Upper lobe of left lung (tissue), 6 donors: ENCODE data around the gene PAX9. TPM values are rescaled to one million over a fixed set of nuclear protein-coding genes. Genes with fewer than 3 reads are reported as not detected.

Experiments
- ATAC-seq, 2 donors: fragments of 200-7000 bp; cut with Tn5 transposase; one replicate each; pipeline ENCODE4 v1.9.1; 2022; ENCODE audit warnings: mild to moderate bottlenecking in 2 of 2, moderate library complexity in 2 of 2; ENCODE audit not compliant: low FRiP score in 2 of 2
- DNase-seq, 2 donors: peaks; one replicate each; pipeline ENCODE4 v3.0.0-alpha.2; 2019 to 2020
- H3K27ac ChIP-seq, 4 donors: fragments of 200-600 bp; sonication (generic); one replicate each; pipeline ENCODE4 v1.5.1; 2016 to 2019
- H3K27me3 ChIP-seq, 4 donors: fragments of 200-600 bp; sonication (generic); one replicate each; pipeline ENCODE4 v1.5.1; 2017 to 2019
- H3K36me3 ChIP-seq, 4 donors: fragments of 200-600 bp; sonication (generic); one replicate each; pipeline ENCODE4 v1.5.1; 2016 to 2019
- H3K4me1 ChIP-seq, 4 donors: fragments of 200-600 bp; sonication (generic); one replicate each; pipeline ENCODE4 v1.5.1; 2018 to 2019
- H3K4me3 ChIP-seq, 4 donors: fragments of 200-600 bp; sonication (generic); one replicate each; pipeline ENCODE4 v1.5.1; 2017 to 2019; ENCODE audit warnings: mild to moderate bottlenecking in 2 of 4, moderate library complexity in 1 of 4
- H3K9me3 ChIP-seq, 4 donors: fragments of 200-600 bp; sonication (generic); one replicate each; pipeline ENCODE4 v1.5.1; 2018 to 2019
- CTCF ChIP-seq, 6 experiments: fragments of 450-650 bp in 4 of 6; fragments of 200-600 bp in 2 of 6; sonication (generic) in 2 of 6; IDR thresholded peaks; one replicate each; pipeline ENCODE4 v1.5.1; 2016 to 2019; ENCODE audit warnings: antibody characterized with exemption in 6 of 6
- EP300 ChIP-seq, 4 donors: sonication (generic); formaldehyde crosslinking; IDR thresholded peaks; one replicate each; pipeline ENCODE4 v1.5.1; 2017; ENCODE audit warnings: antibody characterized with exemption in 4 of 4, control low read depth in 2 of 4
- POLR2A ChIP-seq, 4 donors: fragments of 450-650 bp; IDR thresholded peaks; one replicate each; pipeline ENCODE4 v1.5.1; 2016 to 2017; ENCODE audit warnings: antibody characterized with exemption in 4 of 4, mild to moderate bottlenecking in 2 of 4
- POLR2AphosphoS5 ChIP-seq, 2 donors: sonication (generic); formaldehyde crosslinking; IDR thresholded peaks; one replicate each; pipeline ENCODE4 v1.5.1; 2017; ENCODE audit warnings: antibody characterized with exemption in 2 of 2
- WGBS, 2 donors: methylation state at CpG; one replicate each; pipeline ENCODE4 v1.1.5; 2017 to 2018; 5-methylcytosine and 5-hydroxymethylcytosine counted together
- total RNA-seq, 6 donors: library from RNA; depleted of rRNA in 4 of 6; stranded (reverse); fragments of >200 nt in 4 of 6; gene quantifications; one replicate each; pipeline versions ENCODE4 v1.1.0 to v1.2.1, GENCODE V29; 2016 to 2021
- donor health status: DM: no; HTN: no; CAD: no; lungs with moderate emphysema.
- donor health status: DM: no; HTN: yes; CAD: no; lungs with severe emphysema.

Gene PAX9
- total RNA-seq, 6 donors from 2014 or later: 0.83 to 12.7 (median 4.7) TPM

- TF ChIP-seq EP300 (IDR thresholded peaks at IDR 0.05): no peak
- TF ChIP-seq POLR2AphosphoS5 (IDR thresholded peaks at IDR 0.05): no peak
- TF ChIP-seq POLR2A (IDR thresholded peaks at IDR 0.05): no peak
- no peak for TF ChIP-seq CTCF (IDR thresholded peaks at IDR 0.05)
- Histone ChIP-seq H3K4me1 (peaks cover 17 to 32% (median 29%) of the 10 kb centered on the region in 4 donors), H3K4me3 (no peak overlapping the region), H3K27me3 (peaks cover 4 to 81% (median 34%) of the 10 kb centered on the region in 4 donors), H3K9me3 (no peaks in the 10 kb centered on the region), H3K36me3 (no peaks in the 10 kb centered on the region), H3K27ac (no peak overlapping the region)
- ATAC-seq (no peak), DNase-seq (no peak)
Observed at GRCh38 chr14:36652542-36653201, 9.0 kb upstream of the PAX9 start.

DNA sequence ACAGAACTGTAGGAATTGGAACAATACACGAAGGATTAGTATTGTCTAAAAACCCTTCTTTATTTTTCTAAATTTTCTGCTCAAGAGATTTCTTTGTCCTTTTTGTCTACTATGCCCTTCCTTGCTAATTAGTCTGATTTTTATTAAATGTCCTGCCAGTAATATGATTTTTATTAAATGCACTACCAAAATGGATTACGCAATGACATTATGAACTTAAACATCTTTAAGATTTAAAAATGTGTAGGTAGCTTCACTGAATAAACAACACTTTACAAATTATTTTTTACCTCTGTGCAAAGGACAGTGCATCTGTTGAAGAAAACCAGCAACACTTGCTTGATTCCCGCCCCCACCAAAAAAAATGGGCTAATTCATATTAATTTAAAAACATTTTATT, 8.2 kb upstream of the PAX9 start:
- DNase-seq (no peak), ATAC-seq (no peak)
- Histone ChIP-seq H3K9me3 (no peaks in the 10 kb centered on the region), H3K27me3 (peaks cover 4 to 80% (median 36%) of the 10 kb centered on the region in 4 donors), H3K36me3 (no peaks in the 10 kb centered on the region), H3K4me3 (no peak overlapping the region), H3K27ac (no peak overlapping the region), H3K4me1 (peaks cover 19 to 32% (median 26%) of the 10 kb centered on the region in 4 donors)
- 38 to 40% methylated on average over 3 of the region's 3 CpGs for WGBS, 2 donors
- no peak for TF ChIP-seq CTCF (IDR thresholded peaks at IDR 0.05)
- TF ChIP-seq POLR2AphosphoS5 (IDR thresholded peaks at IDR 0.05): no peak

- H3K4me1 ChIP-seq: peaks cover 19 to 36% (median 30%) of the 10 kb centered on the region in 4 donors
- ATAC-seq: no peak
- no peak overlapping the region for H3K27ac ChIP-seq
- H3K9me3 ChIP-seq: no peaks in the 10 kb centered on the region
- H3K27me3 ChIP-seq: peaks cover 4 to 80% (median 42%) of the 10 kb centered on the region in 4 donors
- no peak overlapping the region for H3K4me3 ChIP-seq
- TF ChIP-seq POLR2AphosphoS5 (IDR thresholded peaks at IDR 0.05): no peak
- TF ChIP-seq CTCF (IDR thresholded peaks at IDR 0.05): no peak
- no peak for TF ChIP-seq EP300 (IDR thresholded peaks at IDR 0.05)
- TF ChIP-seq POLR2A (IDR thresholded peaks at IDR 0.05): no peak
- H3K36me3 ChIP-seq: no peaks in the 10 kb centered on the region
- DNase-seq: no peak
- WGBS, 2 donors: 12 to 31% methylated on average over 23 to 31 of the region's 31 CpGs
Observed at GRCh38 chr14:36653962-36654793, 7.5 kb upstream of the PAX9 start.

- Histone ChIP-seq H3K4me1 (peaks cover 21 to 36% (median 30%) of the 10 kb centered on the region in 4 donors), H3K27me3 (peaks cover 4 to 81% (median 46%) of the 10 kb centered on the region in 4 donors), H3K9me3 (no peaks in the 10 kb centered on the region), H3K27ac (no peak overlapping the region), H3K36me3 (no peaks in the 10 kb centered on the region), H3K4me3 (no peak overlapping the region)
- TF ChIP-seq POLR2AphosphoS5 (IDR thresholded peaks at IDR 0.05): no peak
- TF ChIP-seq EP300 (IDR thresholded peaks at IDR 0.05): no peak
- no peak for TF ChIP-seq CTCF (IDR thresholded peaks at IDR 0.05)
- TF ChIP-seq POLR2A (IDR thresholded peaks at IDR 0.05): no peak
- DNase-seq: no peak
- WGBS, 2 donors: 19 to 25% methylated on average over 14 to 34 of the region's 34 CpGs
- ATAC-seq: no peak
Observed at GRCh38 chr14:36654794-36655381, 6.8 kb upstream of the PAX9 start.
